Endothelial cell of umbilical vein (primary cell): Measurements from ENCODE around the gene PLAGL2. TPM values are rescaled to one million over a fixed set of nuclear protein-coding genes. Genes with fewer than 3 reads are reported as not detected.
A peak's percentile ranks its signal among the peaks of the same experiment; 100 is the strongest.

ENCODE experiments used
- BruUV-seq: library from RNA; stranded (reverse); fragments of 400-500 nt; replicated peaks from 2 replicates; lab custom pipeline; 2021; lab: Mats Ljungman, UMichigan
- CTCF ChIA-PET: fragments of 300-600, 350-600 bp; sonication (Branson Sonifier 250); formaldehyde crosslinking; loops from one replicate; lab custom pipeline; 2021; ENCODE audit warnings: antibody characterized with exemption, inconsistent platforms; lab: Charles Lee
- POLR2A ChIA-PET: fragments of 300-600, 350-600 bp; sonication (Branson Sonifier 250); formaldehyde crosslinking; loops from one replicate; lab custom pipeline; 2021; ENCODE audit warnings: antibody characterized with exemption, inconsistent platforms; lab: Charles Lee
- DNase-seq: peaks from one replicate; pipeline ENCODE4 v3.0.0-alpha.2; 2011; ENCODE audit warnings: low read depth, low spot score
- FAIRE-seq: peaks from 2 replicates; lab custom pipeline; 2011; peaks lifted over from hg19 to GRCh38; lab: Jason Lieb, UNC
- H2AFZ ChIP-seq: 2 replicates; pipeline ENCODE4 v1.6.0; 2012; ENCODE audit warnings: low read depth, low read length, control low read depth, inconsistent platforms
- H3K27ac ChIP-seq: 2 replicates; pipeline ENCODE4 v1.5.1; 2011; ENCODE audit warnings: low read depth, mild to moderate bottlenecking, control low read depth, low read length, moderate library complexity; ENCODE audit not compliant: insufficient read depth
- H3K27me3 ChIP-seq, 2 experiments: 2 replicates each; pipeline versions ENCODE4 v1.6.0 to v1.6.1; 2011; ENCODE audit warnings: low read length in 2 of 2, mixed read lengths in 1 of 2; ENCODE audit not compliant: control insufficient read depth in 2 of 2, insufficient read depth in 2 of 2
- H3K36me3 ChIP-seq, 2 experiments: 2 replicates in 1 of 2; 3 replicates in 1 of 2; pipeline ENCODE4 v1.5.1; 2011; ENCODE audit warnings: low read length in 2 of 2, mild to moderate bottlenecking in 1 of 2, moderate library complexity in 1 of 2; ENCODE audit not compliant: control insufficient read depth in 2 of 2, insufficient read depth in 2 of 2; ENCODE audit errors: extremely low read depth in 1 of 2
- H3K4me1 ChIP-seq: 3 replicates; pipeline ENCODE4 v1.5.1; 2011; ENCODE audit warnings: mild to moderate bottlenecking, low read length; ENCODE audit not compliant: control insufficient read depth, insufficient read depth; ENCODE audit errors: extremely low read depth
- H3K4me2 ChIP-seq: 2 replicates; pipeline ENCODE4 v1.6.1; 2011; ENCODE audit warnings: low read length, control low read depth, mixed read lengths; ENCODE audit not compliant: insufficient read depth
- H3K4me3 ChIP-seq, 3 experiments: fragments of 200-600 bp in 1 of 3; sonication (generic), shearing (Covaris generic) in 1 of 3; replicated peaks in 1 of 3; 2 replicates each; pipeline ENCODE4 v1.5.1; 2011 to 2016; ENCODE audit warnings: control low read depth in 3 of 3, low read length in 3 of 3, mild to moderate bottlenecking in 2 of 3, inconsistent platforms in 1 of 3, low read depth in 1 of 3, moderate library complexity in 1 of 3; ENCODE audit not compliant: insufficient read depth in 1 of 3
- H3K79me2 ChIP-seq: 2 replicates; pipeline ENCODE4 v1.6.0; 2012; ENCODE audit warnings: low read length, inconsistent platforms; ENCODE audit not compliant: control insufficient read depth, insufficient read depth
- H3K9ac ChIP-seq: replicated peaks from 2 replicates; pipeline ENCODE3; 2011; ENCODE audit warnings: low read length, control low read depth; ENCODE audit not compliant: insufficient read depth; ENCODE audit errors: extremely low read depth
- H3K9me1 ChIP-seq: replicated peaks from 3 replicates; pipeline ENCODE4 v1.6.0; 2011; ENCODE audit warnings: mild to moderate bottlenecking, low read length; ENCODE audit not compliant: control insufficient read depth, insufficient read depth; ENCODE audit errors: extremely low read depth
- H3K9me3 ChIP-seq: replicated peaks from 2 replicates; pipeline ENCODE4 v1.5.1; 2012; ENCODE audit warnings: low read length, inconsistent platforms; ENCODE audit not compliant: control insufficient read depth, insufficient read depth
- H4K20me1 ChIP-seq: replicated peaks from 2 replicates; pipeline ENCODE3; 2011; ENCODE audit warnings: mild to moderate bottlenecking, low read length; ENCODE audit not compliant: control insufficient read depth, insufficient read depth; ENCODE audit errors: extremely low read depth
- CTCF ChIP-seq, 2 donors: IDR thresholded peaks; 1 replicate in 1 of 2; 2 replicates in 1 of 2; pipeline ENCODE4 v1.5.1; 2011; ENCODE audit warnings: low read length in 2 of 2, mild to moderate bottlenecking in 2 of 2, moderate library complexity in 2 of 2, control low read depth in 1 of 2, inconsistent platforms in 1 of 2, low read depth in 1 of 2; ENCODE audit not compliant: insufficient read depth in 1 of 2; ENCODE audit errors: extremely low read depth in 1 of 2
- EZH2 ChIP-seq: IDR thresholded peaks from 2 replicates; pipeline ENCODE4 v1.6.1; 2012; ENCODE audit warnings: borderline replicate concordance, low read depth, mild to moderate bottlenecking, moderate library complexity, low read length, inconsistent platforms; ENCODE audit not compliant: severe bottlenecking
- FOS ChIP-seq: IDR thresholded peaks from 2 replicates; pipeline ENCODE4 v1.6.1; 2011; ENCODE audit warnings: mild to moderate bottlenecking, low read length, moderate library complexity, borderline replicate concordance; ENCODE audit not compliant: insufficient read depth
- GATA2 ChIP-seq: IDR thresholded peaks from 2 replicates; pipeline ENCODE4 v1.7.0; 2011; ENCODE audit warnings: low read depth, mild to moderate bottlenecking, moderate library complexity, mixed read lengths, low read length; ENCODE audit not compliant: insufficient read length, insufficient read depth
- JUN ChIP-seq: IDR thresholded peaks from 2 replicates; pipeline ENCODE4 v1.6.1; 2011; ENCODE audit warnings: borderline replicate concordance, low read depth; ENCODE audit not compliant: insufficient read length, insufficient read depth
- MAX ChIP-seq: IDR thresholded peaks from 2 replicates; pipeline ENCODE4 v1.6.1; 2011; ENCODE audit not compliant: insufficient read depth, insufficient read length
- MYC ChIP-seq: IDR thresholded peaks from one replicate; pipeline ENCODE4 v1.6.1; 2011; ENCODE audit warnings: mild to moderate bottlenecking, low read depth, low read length
- POLR2A ChIP-seq: IDR thresholded peaks from 2 replicates; pipeline ENCODE4 v1.6.1; 2012; ENCODE audit warnings: low read depth, mild to moderate bottlenecking, control low read depth, low read length
- POLR2AphosphoS5 ChIP-seq: IDR thresholded peaks from 2 replicates; pipeline ENCODE4 v1.6.1; 2012; ENCODE audit warnings: low read depth, mild to moderate bottlenecking, control low read depth, low read length, moderate library complexity; ENCODE audit not compliant: insufficient read depth
- dilution Hi-C: fragments of 300-500 bp; cut with MboI; formaldehyde crosslinking; loops from one replicate; pipeline ENCODE4 v1.15.0; 2019; ENCODE audit warnings: low sequenced_read_pairs; ENCODE audit not compliant: extremely low pct_ligation_motif_present
- intact Hi-C: fragments of 100-400 bp; cut with micrococcal nuclease; formaldehyde crosslinking; loops from one replicate; pipeline ENCODE4 v1.10.0; 2022
- polyA plus RNA-seq, 4 experiments: library from polyadenylated mRNA; depleted of rRNA in 3 of 4; stranded (reverse) in 3 of 4; unstranded in 1 of 4; fragments of >200 nt; gene quantifications; 2 replicates each; pipeline versions ENCODE4 v1.2.1 to v1.2.3, GENCODE V29; 2011 to 2012; ENCODE audit warnings: missing spikeins in 1 of 4
- total RNA-seq: library from RNA; stranded (reverse); gene quantifications from 2 replicates; pipeline ENCODE4 v1.2.3, GENCODE V29; 2021

The PLAGL2 gene
- total and polyA plus RNA-seq, 2 donors (not counting 3 experiments of a cell fraction or from before 2014, with no cell fraction given), result 8.2 to 15.2 TPM

GRCh38 chr20:32190616-32191415 is 16.7 kb downstream of the PLAGL2 start:
- no peaks in the 10 kb centered on the region for H4K20me1 ChIP-seq
- H3K4me2 ChIP-seq, result peak overlapping the region; percentile 73
- peaks cover 10% of the 10 kb centered on the region for H3K4me1 ChIP-seq
- TF ChIP-seq POLR2AphosphoS5 (no peak), MYC (no peak), MAX (no peak), CTCF (IDR thresholded peaks at IDR 0.05; ENCODE audit: extremely low read depth in 1 of 2, insufficient read depth in 1 of 2, low read depth in 1 of 2, low read length in 2 of 2) (no peak), EZH2 (no peak), GATA2 (no peak), FOS (no peak), POLR2A (no peak), JUN (no peak)
- POLR2A ChIA-PET, result no interaction called here
- peak overlapping the region; percentile 79 for H3K9ac ChIP-seq
- dilution Hi-C loops (no loop called here), intact Hi-C loops (no loop called here)
- H3K9me3 ChIP-seq, result no peaks in the 10 kb centered on the region
- H3K27me3 ChIP-seq, result no peaks in the 10 kb centered on the region
- no peak overlapping the region for H3K27ac ChIP-seq
- peaks cover 2 to 11% of the 10 kb centered on the region in 2 experiments for H3K36me3 ChIP-seq
- no peaks in the 10 kb centered on the region for H3K79me2 ChIP-seq
- peak overlapping the region; percentile 94 for H2AFZ ChIP-seq
- DNase-seq (peak; percentile 10), FAIRE-seq (no peak)
- CTCF ChIA-PET, result interaction anchor here (0.9 to 2.0 kb wide), 2 partner anchors 10 to 22 kb away, joined by 3 to 5 read pairs; no protein-coding TSS in a partner anchor
- no peaks in the 10 kb centered on the region for H3K9me1 ChIP-seq
- H3K4me3 ChIP-seq, result peak overlapping the region in 2 of 3 experiments; percentile 52 to 57
- no TSS peak for BruUV-seq
